GM19395 (cell line): ENCODE data around the gene RAD51B.

Source experiments
- ATAC-seq: cut with Tn5 transposase; IDR thresholded peaks from one replicate; pipeline ENCODE4 v1.9.1; 2021; ENCODE audit warnings: mild to moderate bottlenecking, moderate library complexity; ENCODE audit not compliant: unreplicated experiment

RAD51B gene

GRCh38 chr14:68492381-68493151 lies 673.0 kb downstream of the RAD51B start:
- no peak for ATAC-seq

GRCh38 chr14:68493152-68493911 lies 673.8 kb downstream of the RAD51B start:
- ATAC-seq: no peak

- no peak for ATAC-seq
Observed at GRCh38 chr14:68495101-68496039, 675.8 kb downstream of the RAD51B start.

GRCh38 chr14:68497011-68497410 lies 677.4 kb downstream of the RAD51B start:
- ATAC-seq: no peak

- no peak for ATAC-seq
Observed at GRCh38 chr14:68499451-68499850, 679.9 kb downstream of the RAD51B start.

GRCh38 chr14:68501171-68501570 lies 681.6 kb downstream of the RAD51B start:
- no peak for ATAC-seq

- no peak for ATAC-seq
Observed at GRCh38 chr14:68501614-68502052, 682.1 kb downstream of the RAD51B start.

DNA sequence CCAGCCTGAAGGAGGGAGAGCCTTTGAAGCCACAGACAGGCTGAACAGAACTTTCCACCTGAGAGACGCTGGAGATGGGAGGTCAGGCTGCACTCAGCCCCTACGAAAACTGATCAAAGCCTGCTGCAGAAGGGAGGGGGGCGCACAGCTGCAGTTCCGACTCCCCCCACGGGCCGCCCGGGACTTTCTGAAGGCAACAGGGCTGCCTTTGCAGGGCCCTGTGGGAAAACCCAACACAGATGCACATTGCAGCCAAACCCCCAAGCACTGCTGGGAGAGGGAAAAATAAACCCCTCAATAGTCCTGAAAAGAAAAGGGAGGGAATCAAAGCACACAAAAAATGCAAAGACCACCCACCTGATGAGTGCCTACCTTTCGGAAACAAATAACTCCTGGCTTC lies 682.7 kb downstream of the RAD51B start:
- ATAC-seq: no peak

DNA sequence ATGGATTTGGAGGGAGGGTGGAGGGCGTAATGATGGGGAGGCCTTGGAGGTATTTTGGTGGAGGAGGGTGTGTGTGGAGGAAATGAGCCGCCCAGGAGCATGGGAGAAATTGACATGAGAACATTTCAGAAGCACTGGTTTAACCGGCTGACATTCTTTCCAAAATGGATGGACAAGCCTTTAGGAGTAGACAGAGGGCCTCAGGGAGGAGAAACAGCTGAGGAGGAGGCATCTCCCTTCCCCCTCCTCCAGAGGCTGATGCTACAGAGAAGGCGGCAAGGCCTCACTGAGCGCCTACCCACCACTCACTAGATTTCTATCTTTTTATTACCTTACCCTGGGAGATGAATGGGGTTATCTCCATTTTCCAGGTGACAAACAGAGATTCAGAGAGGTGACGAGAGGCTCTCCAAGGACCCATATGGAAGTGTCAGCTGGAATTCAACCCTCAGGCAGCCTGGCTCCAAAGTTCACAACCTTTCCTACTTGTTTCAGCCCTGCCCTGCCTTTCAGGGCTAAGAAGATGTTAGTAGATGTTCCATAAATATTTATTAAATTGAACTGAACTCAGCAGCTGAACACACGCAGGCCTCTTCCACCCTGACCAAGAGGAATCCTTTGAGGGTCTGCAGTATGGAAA lies 683.7 kb downstream of the RAD51B start:
- no peak for ATAC-seq

GRCh38 chr14:68504861-68505260 lies 685.3 kb downstream of the RAD51B start:
- no peak for ATAC-seq

DNA sequence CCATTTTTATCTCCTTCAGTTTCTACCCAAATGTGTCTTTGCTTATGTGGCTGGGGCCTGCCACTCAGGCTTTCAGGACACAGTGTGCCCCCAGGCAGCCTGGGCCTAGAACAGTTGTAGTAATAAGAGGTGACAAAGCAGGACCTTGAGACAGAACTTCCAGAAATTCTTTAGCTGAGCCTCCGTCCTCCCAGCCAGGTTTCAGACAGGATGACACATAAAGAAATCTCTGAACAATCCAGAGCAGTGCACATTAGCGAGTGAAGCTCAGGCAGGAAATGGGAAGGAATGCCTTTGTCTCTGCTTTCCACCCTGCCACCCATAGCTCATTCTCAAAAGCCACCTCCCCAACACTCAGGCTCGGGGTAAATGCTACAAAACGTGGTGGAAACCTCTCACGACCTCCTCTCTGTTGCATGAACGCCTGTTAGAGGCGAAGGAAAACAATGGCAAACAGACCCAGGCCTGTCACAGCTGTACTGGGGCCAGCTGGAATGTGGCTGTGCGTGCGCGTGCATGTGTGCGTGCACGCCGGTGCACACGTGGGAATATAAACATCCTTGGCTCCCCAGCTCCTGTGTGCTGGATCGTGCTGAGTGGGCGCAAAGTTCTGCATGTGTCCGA lies 686.6 kb downstream of the RAD51B start:
- peak; percentile 19 for ATAC-seq

DNA sequence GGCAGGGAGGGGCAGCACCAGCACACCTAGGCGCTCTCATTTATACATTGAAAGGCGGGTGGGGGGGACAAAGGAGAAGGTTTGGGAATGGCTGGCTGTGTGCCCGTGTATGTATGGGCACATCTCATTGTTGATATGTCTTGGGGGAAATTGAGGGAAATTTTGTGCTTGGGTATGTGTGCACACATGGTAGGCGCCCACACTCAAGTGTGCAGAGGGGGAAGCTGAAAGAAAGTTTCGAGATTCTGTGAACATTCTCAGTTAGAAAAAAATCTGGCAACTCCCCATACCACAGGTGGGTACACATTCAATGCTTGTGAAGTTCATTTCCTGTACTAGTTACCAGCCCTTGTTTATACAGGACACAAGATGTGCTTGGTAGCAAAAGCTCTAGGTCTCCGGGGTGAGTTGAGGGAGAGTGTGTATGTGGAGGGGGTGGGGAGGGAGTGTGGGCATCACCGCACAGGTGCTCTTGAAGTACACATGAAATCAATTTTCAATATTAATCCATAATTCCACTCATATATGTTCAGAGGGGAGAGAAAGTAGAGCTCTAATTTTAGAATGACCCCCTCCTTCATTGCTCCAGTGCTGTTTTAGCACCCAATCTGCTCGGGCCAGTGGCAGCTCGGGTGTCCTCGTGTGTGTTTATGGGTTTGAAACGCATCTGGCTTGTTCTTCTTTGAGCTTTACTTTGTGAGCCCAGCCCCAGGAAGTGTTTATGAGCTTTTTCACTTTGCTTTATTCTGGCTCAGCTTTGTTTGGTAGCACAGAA lies 687.3 kb downstream of the RAD51B start:
- peak; percentile 75 for ATAC-seq

- ATAC-seq: no peak
Observed at GRCh38 chr14:68507544-68508081, 688.0 kb downstream of the RAD51B start.

GRCh38 chr14:68508581-68508980 lies 689.0 kb downstream of the RAD51B start:
- ATAC-seq: no peak

DNA sequence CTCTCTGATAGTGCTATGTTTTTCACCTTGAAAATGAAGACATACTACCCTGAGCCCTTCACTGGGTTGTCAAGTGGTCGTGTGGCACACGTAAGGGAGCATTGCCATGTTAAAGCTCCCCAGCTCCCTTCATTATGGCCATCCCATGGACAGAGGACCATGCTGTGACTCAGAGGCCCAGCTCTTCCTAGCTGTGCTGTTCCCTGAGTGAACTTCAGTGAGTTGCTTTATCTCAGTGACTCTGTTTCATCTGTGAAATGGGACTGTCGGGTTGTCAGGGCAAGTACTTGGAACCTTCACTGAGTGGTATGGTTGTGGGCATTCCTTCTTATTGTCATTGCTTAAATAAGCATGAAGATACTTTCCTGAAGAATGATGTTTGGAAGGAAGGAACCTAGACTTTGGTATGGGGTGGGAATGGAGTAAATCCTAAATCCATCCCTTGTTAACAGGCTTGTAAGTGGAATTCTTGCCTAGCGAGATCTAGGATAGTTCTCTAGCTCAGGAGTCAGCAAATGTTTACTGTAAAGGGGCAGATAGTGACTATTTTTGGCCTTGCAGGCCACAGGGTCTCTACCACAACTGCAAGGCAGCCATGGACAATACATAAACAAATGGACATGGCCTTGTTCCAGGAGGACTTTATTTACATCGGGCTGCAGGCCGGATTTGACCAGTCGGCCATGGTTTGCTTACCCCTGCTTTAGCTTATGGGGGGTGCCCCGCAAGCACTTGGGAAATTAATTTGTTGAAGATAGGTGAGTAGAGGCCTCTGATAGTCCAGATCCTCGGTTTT lies 689.8 kb downstream of the RAD51B start:
- no peak for ATAC-seq

- no peak for ATAC-seq
Observed at GRCh38 chr14:68510201-68511128, 690.9 kb downstream of the RAD51B start.
